Brain microvascular endothelial cell (primary cell): ENCODE results near the gene VPS39.

Experiments used
- DNase-seq: peaks from one replicate; pipeline ENCODE4 v3.0.0-alpha.2; 2020
- H3K27ac ChIP-seq: fragments of 250-450 bp; sonication (Bioruptor Pico); 2 replicates; pipeline ENCODE4 v1.5.1; 2020; ENCODE audit warnings: mild to moderate bottlenecking, moderate library complexity
- H3K27me3 ChIP-seq: fragments of 250-450 bp; sonication (Bioruptor Pico); replicated peaks from 2 replicates; pipeline ENCODE4 v1.5.1; 2020; ENCODE audit warnings: mild to moderate bottlenecking
- H3K36me3 ChIP-seq: fragments of 250-450 bp; sonication (Bioruptor Pico); replicated peaks from 2 replicates; pipeline ENCODE4 v1.5.1; 2020; ENCODE audit warnings: mild to moderate bottlenecking
- H3K4me3 ChIP-seq: 2 replicates; pipeline ENCODE4 v1.5.1; 2011; ENCODE audit warnings: low read depth, mild to moderate bottlenecking, control low read depth, low read length, moderate library complexity
- CTCF ChIP-seq: IDR thresholded peaks from 2 replicates; pipeline ENCODE4 v1.5.1; 2011; ENCODE audit warnings: low read depth, mild to moderate bottlenecking, moderate library complexity, low read length, control low read depth, inconsistent platforms; ENCODE audit errors: missing control alignments
- in situ Hi-C: cut with HindIII; loops from 2 replicates; pipeline ENCODE4 v1.10.0; 2017; ENCODE audit warnings: low sequenced_read_pairs, low pct_ligation_motif_present

Gene VPS39

GRCh38 chr15:42150219-42150970 is 57.7 kb downstream of the VPS39 start:
- no peak for TF ChIP-seq CTCF
- DNase-seq: no peak
- Histone ChIP-seq H3K4me3 (no peak overlapping the region), H3K36me3 (no peaks in the 10 kb centered on the region), H3K27me3 (no peaks in the 10 kb centered on the region), H3K27ac (no peak overlapping the region)
- in situ Hi-C loops: no loop called here

- DNase-seq: no peak
- H3K27me3 ChIP-seq: peaks cover 2% of the 10 kb centered on the region
- no peak for TF ChIP-seq CTCF
- no peak overlapping the region for H3K4me3 ChIP-seq
- H3K27ac ChIP-seq: no peak overlapping the region
- in situ Hi-C loops: no loop called here
- no peaks in the 10 kb centered on the region for H3K36me3 ChIP-seq
Measured at GRCh38 chr15:42149493-42150218, 58.4 kb downstream of the VPS39 start.

GRCh38 chr15:42148808-42149492 is 59.2 kb downstream of the VPS39 start:
- in situ Hi-C loops: no loop called here
- TF ChIP-seq CTCF: no peak
- peaks cover 4% of the 10 kb centered on the region for H3K27me3 ChIP-seq

GRCh38 chr15:42147431-42147735 is 60.7 kb downstream of the VPS39 start:
- in situ Hi-C loops: no loop called here
- no peak for DNase-seq
- no peak overlapping the region for H3K4me3 ChIP-seq
- no peak for TF ChIP-seq CTCF
- no peaks in the 10 kb centered on the region for H3K36me3 ChIP-seq
- peaks cover 4% of the 10 kb centered on the region for H3K27me3 ChIP-seq
- H3K27ac ChIP-seq: no peak overlapping the region

More at GRCh38 chr15:42148808-42149492, 59.2 kb downstream of the VPS39 start:
- H3K36me3 ChIP-seq: no peaks in the 10 kb centered on the region
- DNase-seq: no peak
- H3K4me3 ChIP-seq: no peak overlapping the region
- H3K27ac ChIP-seq: no peak overlapping the region

GRCh38 chr15:42146551-42147430 is 61.3 kb downstream of the VPS39 start:
- no peak for DNase-seq
- H3K27me3 ChIP-seq: peaks cover 4% of the 10 kb centered on the region
- no peak for TF ChIP-seq CTCF
- H3K4me3 ChIP-seq: no peak overlapping the region
- in situ Hi-C loops: no loop called here
- no peak overlapping the region for H3K27ac ChIP-seq
- no peaks in the 10 kb centered on the region for H3K36me3 ChIP-seq
